Uterus (tissue), 2 donors: ENCODE results near the gene U2SURP.

Experiments used
- CTCF ChIP-seq, 4 experiments: fragments of 200-600 bp in 2 of 4; fragments of 450-650 bp in 2 of 4; sonication (generic) in 2 of 4; IDR thresholded peaks; one replicate each; pipeline ENCODE4 v1.5.1; 2016 to 2019; ENCODE audit warnings: antibody characterized with exemption in 4 of 4, mild to moderate bottlenecking in 2 of 4, moderate library complexity in 1 of 4
- POLR2A ChIP-seq, 2 donors: fragments of 450-650 bp; IDR thresholded peaks; one replicate each; pipeline ENCODE4 v1.6.1; 2016; ENCODE audit warnings: antibody characterized with exemption in 2 of 2, mild to moderate bottlenecking in 1 of 2, moderate library complexity in 1 of 2

- TF ChIP-seq CTCF (IDR thresholded peaks at IDR 0.05), result no peak
- TF ChIP-seq POLR2A (IDR thresholded peaks at IDR 0.05), result no peak
These were observed 40.5 kb downstream of the U2SURP start for GRCh38 chr3:143041903-143042302.
